Activated CD4-positive, alpha-beta T cell treated with anti-CD3 and anti-CD28 coated beads for 36 hours (primary cell): Measurements from ENCODE around the gene TMEM255B. TPM values are rescaled to one million over a fixed set of nuclear protein-coding genes. Genes with fewer than 3 reads are reported as not detected.
"Not testable (repeated sequence)": the region's sequence is repeated elsewhere in the genome, so short reads cannot be mapped to it uniquely, and the experiment has no call there.

Experiments
- ATAC-seq: fragments of 200-7000 bp; cut with Tn5 transposase; one replicate; pipeline ENCODE4 v1.10.0; 2021; ENCODE audit warnings: mild to moderate bottlenecking, moderate library complexity
- CTCF ChIA-PET: fragments of 350-600 bp; sonication (Branson Sonifier 250); formaldehyde crosslinking; loops from one replicate; lab custom pipeline; 2021; ENCODE audit warnings: antibody characterized with exemption; lab: Charles Lee
- POLR2A ChIA-PET: fragments of 350-600 bp; sonication (Branson Sonifier 250); formaldehyde crosslinking; loops from one replicate; lab custom pipeline; 2021; ENCODE audit warnings: antibody characterized with exemption, inconsistent platforms; lab: Charles Lee
- DNase-seq: peaks from one replicate; pipeline ENCODE4 v3.0.0-alpha.2; 2020
- H3K27ac Mint-ChIP-seq: one replicate; pipeline ENCODE4 v1.8.0; 2021; ENCODE audit warnings: mixed read lengths
- H3K27me3 Mint-ChIP-seq: one replicate; pipeline ENCODE4 v1.8.0; 2021; ENCODE audit warnings: mixed read lengths
- H3K36me3 Mint-ChIP-seq: one replicate; pipeline ENCODE4 v1.8.0; 2021; ENCODE audit warnings: low read depth, mixed read lengths
- H3K4me1 Mint-ChIP-seq: one replicate; pipeline ENCODE4 v1.8.0; 2021; ENCODE audit warnings: mixed read lengths
- H3K4me3 Mint-ChIP-seq: one replicate; pipeline ENCODE4 v1.8.0; 2021; ENCODE audit warnings: mild to moderate bottlenecking, moderate library complexity, mixed read lengths
- H3K9me3 Mint-ChIP-seq: one replicate; pipeline ENCODE4 v1.8.0; 2021; ENCODE audit warnings: low read depth, mixed read lengths
- intact Hi-C, 2 experiments: fragments of 100-400 bp; cut with DNase I in 1 of 2; cut with micrococcal nuclease in 1 of 2; formaldehyde crosslinking; loops; one replicate each; pipeline versions ENCODE4 v1.14.2 to v1.15.1; 2022 to 2024; cut with DNase I, micrococcal nuclease
- total RNA-seq, 2 experiments: library from RNA; stranded (reverse); gene quantifications; one replicate each; pipeline ENCODE4 v1.2.3, GENCODE V29; 2021

TMEM255B gene
- 1 to 10 TPM in 1 of 2 experiments, under 1 TPM in 1; 0.74 to 1.3 TPM for total RNA-seq

- peaks cover 45% of the 10 kb centered on the region for H3K27me3 Mint-ChIP-seq
- H3K4me1 Mint-ChIP-seq, result peaks cover 14% of the 10 kb centered on the region
- intact Hi-C loops, result no loop called here
- no peaks in the 10 kb centered on the region for H3K9me3 Mint-ChIP-seq
- ChIA-PET POLR2A (no interaction called here), CTCF (interaction anchor here (0.7 to 1.0 kb wide), 2 partner anchors 17 to 135 kb away, joined by 3 read pairs; no protein-coding TSS in a partner anchor)
- H3K4me3 Mint-ChIP-seq, result peak within 1 kb of the TSS; percentile 77
- DNase-seq, result peak; percentile 87
- ATAC-seq, result peak; percentile 96
- H3K36me3 Mint-ChIP-seq, result no peaks in the 10 kb centered on the region
- H3K27ac Mint-ChIP-seq, result peak within 1 kb of the TSS; percentile 59
These were observed at the start of gene TMEM255B for GRCh38 chr13:113758651-113759524. TMEM255B (plus strand) TSS chr13:113759226; CDS start chr13:113759270, 44 bp downstream.

- ChIA-PET CTCF (no interaction called here), POLR2A (no interaction called here)
- H3K36me3 Mint-ChIP-seq, result no peaks in the 10 kb centered on the region
- H3K9me3 Mint-ChIP-seq, result peaks cover 2% of the 10 kb centered on the region
- ATAC-seq (no peak), DNase-seq (no peak)
- intact Hi-C loops, result no loop called here
- H3K27me3 Mint-ChIP-seq, result no peaks in the 10 kb centered on the region
- no peak overlapping the region for H3K4me3 Mint-ChIP-seq
- peaks cover 6% of the 10 kb centered on the region for H3K4me1 Mint-ChIP-seq
- no peak overlapping the region for H3K27ac Mint-ChIP-seq
These were observed 36.1 kb upstream of the TMEM255B start for GRCh38 chr13:113722921-113723320.

GRCh38 chr13:113723410-113724015 lies 35.5 kb upstream of the TMEM255B start:
- H3K4me3 Mint-ChIP-seq, result no peak overlapping the region
- H3K27ac Mint-ChIP-seq, result no peak overlapping the region
- POLR2A ChIA-PET, result no interaction called here
- peaks cover 2% of the 10 kb centered on the region for H3K27me3 Mint-ChIP-seq
- DNase-seq (no peak), ATAC-seq (no peak)
- H3K9me3 Mint-ChIP-seq, result peaks cover 2% of the 10 kb centered on the region
- CTCF ChIA-PET, result no interaction called here
- H3K36me3 Mint-ChIP-seq, result no peaks in the 10 kb centered on the region
- peaks cover 6% of the 10 kb centered on the region for H3K4me1 Mint-ChIP-seq
- intact Hi-C loops, result no loop called here

GRCh38 chr13:113724016-113724758 lies 34.8 kb upstream of the TMEM255B start:
- Mint-ChIP-seq H3K4me1 (peaks cover 6% of the 10 kb centered on the region), H3K9me3 (peaks cover 2% of the 10 kb centered on the region), H3K27me3 (peaks cover 4% of the 10 kb centered on the region), H3K36me3 (no peaks in the 10 kb centered on the region), H3K4me3 (peak overlapping the region; percentile 67), H3K27ac (peak overlapping the region; percentile 78)
- DNase-seq (no peak), ATAC-seq (no peak)
- intact Hi-C loops, result no loop called here
- POLR2A ChIA-PET, result no interaction called here
- CTCF ChIA-PET, result interaction anchor here (0.6 to 1.2 kb wide), 4 partner anchors 63 to 210 kb away, joined by 3 to 4 read pairs (median 3); no protein-coding TSS in a partner anchor

- H3K27me3 Mint-ChIP-seq, result peaks cover 6% of the 10 kb centered on the region
- POLR2A ChIA-PET, result no interaction called here
These were observed 34.2 kb upstream of the TMEM255B start for GRCh38 chr13:113724780-113725315.

GRCh38 chr13:113725329-113726105 lies 33.5 kb upstream of the TMEM255B start:
- H3K36me3 Mint-ChIP-seq, H3K27ac Mint-ChIP-seq, H3K4me1 Mint-ChIP-seq, intact Hi-C loops, H3K27me3 Mint-ChIP-seq, ATAC-seq, H3K9me3 Mint-ChIP-seq, POLR2A ChIA-PET: not testable (repeated sequence)
- peak; percentile 75 for DNase-seq
- H3K4me3 Mint-ChIP-seq, result peak overlapping the region; percentile 67
- CTCF ChIA-PET, result interaction anchor here (1.2 kb wide), 1 partner anchor 64 kb away, joined by 4 read pairs; no protein-coding TSS in a partner anchor

More at GRCh38 chr13:113724780-113725315, 34.2 kb upstream of the TMEM255B start:
- Mint-ChIP-seq H3K36me3 (no peaks in the 10 kb centered on the region), H3K4me1 (peaks cover 6% of the 10 kb centered on the region), H3K4me3 (peak overlapping the region; percentile 67), H3K27ac (peak overlapping the region; percentile 78), H3K9me3 (peaks cover 2% of the 10 kb centered on the region)
- intact Hi-C loops, result no loop called here
- DNase-seq (peak; percentile 93), ATAC-seq (peak; percentile 93)
- CTCF ChIA-PET, result interaction anchor here (0.6 to 1.2 kb wide), 4 partner anchors 64 to 211 kb away, joined by 3 to 4 read pairs (median 3); no protein-coding TSS in a partner anchor

GRCh38 chr13:113726106-113726821 lies 32.8 kb upstream of the TMEM255B start:
- H3K36me3 Mint-ChIP-seq, CTCF ChIA-PET, POLR2A ChIA-PET, intact Hi-C loops, H3K9me3 Mint-ChIP-seq, H3K4me1 Mint-ChIP-seq, H3K27ac Mint-ChIP-seq, ATAC-seq, H3K27me3 Mint-ChIP-seq: not testable (repeated sequence)
- DNase-seq, result peak; percentile 48
- H3K4me3 Mint-ChIP-seq, result peak overlapping the region; percentile 51

- ChIA-PET CTCF (no interaction called here), POLR2A (no interaction called here)
- Mint-ChIP-seq H3K4me1 (peaks cover 6% of the 10 kb centered on the region), H3K27ac (no peak overlapping the region), H3K36me3 (no peaks in the 10 kb centered on the region), H3K27me3 (peaks cover 10% of the 10 kb centered on the region), H3K4me3 (peak overlapping the region; percentile 51), H3K9me3 (peaks cover 2% of the 10 kb centered on the region)
- ATAC-seq (no peak), DNase-seq (no peak)
- intact Hi-C loops, result no loop called here
These were observed 32.0 kb upstream of the TMEM255B start for GRCh38 chr13:113726961-113727411.

GRCh38 chr13:113728571-113729054 lies 30.4 kb upstream of the TMEM255B start:
- Mint-ChIP-seq H3K9me3 (peaks cover 3% of the 10 kb centered on the region), H3K4me3 (no peak overlapping the region), H3K4me1 (peaks cover 6% of the 10 kb centered on the region), H3K27me3 (peaks cover 10% of the 10 kb centered on the region), H3K27ac (no peak overlapping the region), H3K36me3 (no peaks in the 10 kb centered on the region)
- ChIA-PET POLR2A (no interaction called here), CTCF (interaction anchor here (1.0 kb wide), 1 partner anchor 86 kb away, joined by 4 read pairs; no protein-coding TSS in a partner anchor)
- ATAC-seq, result no peak
- no peak for DNase-seq
- intact Hi-C loops, result no loop called here
